H9 (cell line): ENCODE data around the gene CTRL. TPM values are rescaled to one million over a fixed set of nuclear protein-coding genes. Genes with fewer than 3 reads are reported as not detected.

Experiments used
- DNase-seq: peaks from one replicate; pipeline ENCODE4 v3.0.0-alpha.2; 2017
- H2AFZ ChIP-seq: one replicate; pipeline ENCODE4 v1.6.1; 2013; ENCODE audit warnings: mild to moderate bottlenecking, low read length, control low read depth, moderate library complexity
- H2AK5ac ChIP-seq: 2 replicates; pipeline ENCODE4 v1.6.1; 2013; ENCODE audit warnings: low read length, control low read depth, mixed read lengths; ENCODE audit not compliant: insufficient read length
- H2BK120ac ChIP-seq: one replicate; pipeline ENCODE4 v1.6.1; 2013; ENCODE audit warnings: low read depth, mild to moderate bottlenecking, low read length, control low read depth, inconsistent platforms; ENCODE audit not compliant: poor library complexity, severe bottlenecking
- H2BK12ac ChIP-seq: 2 replicates; pipeline ENCODE4 v1.6.1; 2013; ENCODE audit warnings: low read length, control low read depth, mixed read lengths, low read depth; ENCODE audit not compliant: insufficient read length
- H2BK15ac ChIP-seq: 2 replicates; pipeline ENCODE4 v1.6.1; 2013; ENCODE audit warnings: low read depth, low read length, control low read depth
- H2BK20ac ChIP-seq: one replicate; pipeline ENCODE4 v1.6.1; 2013; ENCODE audit warnings: low read depth, mild to moderate bottlenecking, low read length, control low read depth, inconsistent platforms; ENCODE audit not compliant: poor library complexity, severe bottlenecking
- H2BK5ac ChIP-seq: 2 replicates; pipeline ENCODE4 v1.6.1; 2013; ENCODE audit warnings: low read length, control low read depth, mixed read lengths; ENCODE audit not compliant: insufficient read length
- H3K14ac ChIP-seq: 2 replicates; pipeline ENCODE4 v1.6.1; 2013; ENCODE audit warnings: low read length, control low read depth; ENCODE audit not compliant: insufficient read depth
- H3K18ac ChIP-seq: 2 replicates; pipeline ENCODE4 v1.6.1; 2013; ENCODE audit warnings: low read depth, mild to moderate bottlenecking, mixed read lengths, low read length, control low read depth; ENCODE audit not compliant: insufficient read length
- H3K23ac ChIP-seq: 2 replicates; pipeline ENCODE4 v1.6.1; 2013; ENCODE audit warnings: low read length, control low read depth, mixed read lengths, low read depth; ENCODE audit not compliant: insufficient read length
- H3K23me2 ChIP-seq: 2 replicates; pipeline ENCODE4 v1.6.1; 2013; ENCODE audit warnings: low read depth, mild to moderate bottlenecking, mixed read lengths, low read length, control low read depth; ENCODE audit not compliant: insufficient read length, poor library complexity, severe bottlenecking
- H3K27ac ChIP-seq: 2 replicates; pipeline ENCODE4 v1.5.1; 2013; ENCODE audit warnings: low read length, control low read depth, mixed read lengths, low read depth; ENCODE audit not compliant: insufficient read length
- H3K27me3 ChIP-seq: 2 replicates; pipeline ENCODE4 v1.6.1; 2013; ENCODE audit warnings: low read length, control low read depth, inconsistent platforms; ENCODE audit not compliant: insufficient read depth
- H3K4ac ChIP-seq: 2 replicates; pipeline ENCODE4 v1.6.1; 2013; ENCODE audit warnings: low read depth, mild to moderate bottlenecking, control low read depth, inconsistent platforms, low read length, moderate library complexity
- H3K4me1 ChIP-seq: 2 replicates; pipeline ENCODE4 v1.6.1; 2013; ENCODE audit warnings: low read length, control low read depth, inconsistent platforms; ENCODE audit not compliant: insufficient read depth
- H3K4me2 ChIP-seq: 2 replicates; pipeline ENCODE4 v1.6.1; 2013; ENCODE audit warnings: low read length, control low read depth, mixed read lengths; ENCODE audit not compliant: insufficient read length, insufficient read depth
- H3K56ac ChIP-seq: 2 replicates; pipeline ENCODE4 v1.6.1; 2013; ENCODE audit warnings: low read depth, mild to moderate bottlenecking, mixed read lengths, low read length, control low read depth; ENCODE audit not compliant: insufficient read length
- H3K79me1 ChIP-seq: 2 replicates; pipeline ENCODE4 v1.6.1; 2013; ENCODE audit warnings: low read depth, mild to moderate bottlenecking, moderate library complexity, low read length, control low read depth, inconsistent platforms; ENCODE audit not compliant: insufficient read depth, poor library complexity, severe bottlenecking
- H3K79me2 ChIP-seq: 2 replicates; pipeline ENCODE4 v1.6.1; 2013; ENCODE audit warnings: low read length, control low read depth, inconsistent platforms; ENCODE audit not compliant: insufficient read depth
- H3K9ac ChIP-seq: 2 replicates; pipeline ENCODE4 v1.6.1; 2013; ENCODE audit warnings: low read length, control low read depth, mixed read lengths; ENCODE audit not compliant: insufficient read length; ENCODE audit errors: extremely low read depth
- H3K9me3 ChIP-seq: one replicate; pipeline ENCODE4 v1.6.1; 2013; ENCODE audit warnings: low read depth, low read length, inconsistent platforms; ENCODE audit not compliant: control insufficient read depth
- H3T11ph ChIP-seq: one replicate; pipeline ENCODE4 v1.6.1; 2013; ENCODE audit warnings: mild to moderate bottlenecking, low read length, control low read depth, inconsistent platforms
- H4K20me1 ChIP-seq: one replicate; pipeline ENCODE4 v1.6.1; 2013; ENCODE audit not compliant: control insufficient read depth, insufficient read length, insufficient read depth
- H4K5ac ChIP-seq: 2 replicates; pipeline ENCODE4 v1.6.1; 2013; ENCODE audit warnings: low read depth, mild to moderate bottlenecking, mixed read lengths, low read length, control low read depth; ENCODE audit not compliant: insufficient read length
- H4K8ac ChIP-seq: replicated peaks from 2 replicates; pipeline ENCODE4 v1.6.1; 2013; ENCODE audit warnings: low read length, control low read depth, mixed read lengths, low read depth; ENCODE audit not compliant: insufficient read length
- H4K91ac ChIP-seq: 2 replicates; pipeline ENCODE4 v1.6.1; 2013; ENCODE audit warnings: low read depth, mild to moderate bottlenecking, moderate library complexity, mixed read lengths, low read length, control low read depth; ENCODE audit not compliant: insufficient read length
- H3K27ac Mint-ChIP-seq, 3 experiments: 2 replicates in 2 of 3; 3 replicates in 1 of 3; pipeline ENCODE4 v1.8.0; 2020 to 2021; ENCODE audit warnings: mixed read lengths in 3 of 3, mild to moderate bottlenecking in 1 of 3, moderate library complexity in 1 of 3
- H3K27me3 Mint-ChIP-seq: 2 replicates; pipeline ENCODE4 v1.8.0; 2021; ENCODE audit warnings: low read depth, mild to moderate bottlenecking, moderate library complexity, mixed read lengths
- H3K36me3 Mint-ChIP-seq, 3 experiments: 2 replicates in 2 of 3; 3 replicates in 1 of 3; pipeline ENCODE4 v1.8.0; 2020 to 2021; ENCODE audit warnings: low read depth in 3 of 3, mixed read lengths in 3 of 3; ENCODE audit not compliant: insufficient read depth in 1 of 3
- H3K4me1 Mint-ChIP-seq, 2 experiments: 2 replicates each; pipeline ENCODE4 v1.8.0; 2020; ENCODE audit warnings: mixed read lengths in 2 of 2
- H3K4me3 Mint-ChIP-seq, 2 experiments: 2 replicates in 1 of 2; 3 replicates in 1 of 2; pipeline ENCODE4 v1.8.0; 2020 to 2021; ENCODE audit warnings: mild to moderate bottlenecking in 2 of 2, mixed read lengths in 2 of 2, moderate library complexity in 1 of 2
- H3K9me3 Mint-ChIP-seq, 2 experiments: 2 replicates in 1 of 2; 3 replicates in 1 of 2; pipeline ENCODE4 v1.8.0; 2020; ENCODE audit warnings: mild to moderate bottlenecking in 2 of 2, mixed read lengths in 2 of 2, moderate library complexity in 1 of 2
- CTCF ChIP-seq: fragments of 200-600 bp; sonication (generic); conservative IDR thresholded peaks from 3 replicates; pipeline ENCODE4 v1.8.0; 2021; ENCODE audit warnings: antibody characterized with exemption, mild to moderate bottlenecking
- WGBS: extraction: QIAGEN DNeasy Blood & Tissue Kit; methylation state at CpG from one replicate; pipeline ENCODE4 v1.1.7; 2013; ENCODE audit warnings: missing lambda C conversion rate, low lambda C conversion rate, mixed read lengths; ENCODE audit not compliant: insufficient read length; ENCODE audit errors: extremely low coverage; 5-methylcytosine and 5-hydroxymethylcytosine counted together
- total RNA-seq: library from RNA; stranded (reverse); gene quantifications from 2 replicates; pipeline ENCODE4 v1.2.1, GENCODE V29; 2021

The CTRL gene
- total RNA-seq, 1 experiment from 2014 or later: 2.7 TPM

GRCh38 chr16:67923414-67924116 is 8.1 kb downstream of the CTRL start:
- no peak for DNase-seq

More at GRCh38 chr16:67923414-67924116, 8.1 kb downstream of the CTRL start:
- Histone ChIP-seq H2BK120ac (no peak overlapping the region), H3K9ac (no peak overlapping the region), H2BK20ac (no peak overlapping the region), H3K4me2 (no peak overlapping the region), H2BK5ac (no peak overlapping the region), H2AFZ (no peak overlapping the region), H3K27ac (no peak overlapping the region), H4K20me1 (no peaks in the 10 kb centered on the region), H3K4me1 (no peaks in the 10 kb centered on the region), H4K8ac (no peak overlapping the region), H3K9me3 (no peaks in the 10 kb centered on the region), H2AK5ac (no peak overlapping the region), H3K56ac (no peak overlapping the region), H3K4ac (no peak overlapping the region), H3T11ph (no peak overlapping the region), H3K14ac (no peak overlapping the region), H2BK15ac (no peak overlapping the region), H3K23ac (no peak overlapping the region), H3K79me2 (no peaks in the 10 kb centered on the region), H4K91ac (no peak overlapping the region), H2BK12ac (no peak overlapping the region), H3K27me3 (no peaks in the 10 kb centered on the region), H4K5ac (no peak overlapping the region), H3K18ac (no peak overlapping the region), H3K79me1 (no peaks in the 10 kb centered on the region), H3K23me2 (no peaks in the 10 kb centered on the region)
- Mint-ChIP-seq H3K4me3 (no peak overlapping the region), H3K36me3 (peaks cover 1 to 8% (median 4%) of the 10 kb centered on the region in 3 experiments; a peak in 5 of 7 replicates), H3K27ac (no peak overlapping the region), H3K4me1 (peaks cover 4 to 16% of the 10 kb centered on the region in 2 experiments; a peak in 2 of 4 replicates), H3K27me3 (no peaks in the 10 kb centered on the region), H3K9me3 (no peaks in the 10 kb centered on the region)
- no CpG with 5 or more reads among the region's 10 CpGs for WGBS
- TF ChIP-seq CTCF: no peak
